Mucosa of stomach (tissue), 1 donor: Measurements from ENCODE around the gene PHF21A.
"Not testable (repeated sequence)": the region's sequence is repeated elsewhere in the genome, so short reads cannot be mapped to it uniquely, and the experiment has no call there.

Source experiments
- H3K27me3 ChIP-seq: one replicate; pipeline ENCODE4 v1.7.0; 2013; ENCODE audit warnings: mild to moderate bottlenecking, low read length; ENCODE audit not compliant: control insufficient read depth, insufficient read depth
- H3K36me3 ChIP-seq: one replicate; pipeline ENCODE4 v1.7.0; 2013; ENCODE audit warnings: low read length; ENCODE audit not compliant: control insufficient read depth, insufficient read depth
- H3K4me1 ChIP-seq: one replicate; pipeline ENCODE4 v1.7.0; 2013; ENCODE audit warnings: mild to moderate bottlenecking, low read length; ENCODE audit not compliant: control insufficient read depth, insufficient read depth
- H3K4me3 ChIP-seq: one replicate; pipeline ENCODE4 v1.7.0; 2013; ENCODE audit warnings: low read length
- H3K9ac ChIP-seq: one replicate; pipeline ENCODE4 v1.7.0; 2013; ENCODE audit warnings: mild to moderate bottlenecking, low read length, moderate library complexity
- H3K9me3 ChIP-seq: one replicate; pipeline ENCODE4 v1.7.0; 2013; ENCODE audit warnings: mild to moderate bottlenecking, low read length, moderate library complexity; ENCODE audit not compliant: control insufficient read depth
- donor health status: Pancreatic carcinoma.

PHF21A gene

DNA sequence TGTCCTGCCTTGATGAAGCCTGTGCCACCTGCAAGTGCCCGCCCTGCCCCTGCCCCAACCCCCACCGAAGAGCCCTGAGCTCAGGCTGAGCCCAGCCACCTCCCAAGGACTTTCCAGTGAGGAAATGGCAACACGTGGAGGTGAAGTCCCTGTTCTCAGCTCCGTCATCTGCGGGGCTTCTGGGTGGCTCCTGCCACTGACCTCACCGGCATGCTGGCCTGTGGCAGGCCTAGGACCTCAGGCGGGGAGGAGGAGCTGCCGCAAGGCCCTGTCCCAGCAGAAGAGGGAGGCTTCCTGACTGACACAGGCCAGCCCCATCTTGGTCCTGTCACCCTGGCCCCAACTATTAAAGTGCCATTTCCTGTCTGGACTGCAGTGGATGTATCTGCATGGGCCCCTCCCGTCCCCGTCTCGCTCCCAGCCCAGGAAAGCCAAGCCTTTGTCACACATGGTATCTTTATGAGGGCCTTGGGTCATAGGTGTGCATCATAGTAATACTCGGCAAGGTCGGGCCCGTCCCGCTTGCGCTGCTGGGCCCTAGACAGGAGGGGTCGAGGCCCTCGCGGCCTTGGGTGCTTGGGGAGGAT, 215.1 kb downstream of the PHF21A start:
- H3K27me3 ChIP-seq = peaks cover 2% of the 10 kb centered on the region
- no peak overlapping the region for H3K4me3 ChIP-seq
- peaks cover 17% of the 10 kb centered on the region for H3K4me1 ChIP-seq
- no peaks in the 10 kb centered on the region for H3K9me3 ChIP-seq
- H3K9ac ChIP-seq = no peak overlapping the region
- H3K36me3 ChIP-seq = no peaks in the 10 kb centered on the region

DNA sequence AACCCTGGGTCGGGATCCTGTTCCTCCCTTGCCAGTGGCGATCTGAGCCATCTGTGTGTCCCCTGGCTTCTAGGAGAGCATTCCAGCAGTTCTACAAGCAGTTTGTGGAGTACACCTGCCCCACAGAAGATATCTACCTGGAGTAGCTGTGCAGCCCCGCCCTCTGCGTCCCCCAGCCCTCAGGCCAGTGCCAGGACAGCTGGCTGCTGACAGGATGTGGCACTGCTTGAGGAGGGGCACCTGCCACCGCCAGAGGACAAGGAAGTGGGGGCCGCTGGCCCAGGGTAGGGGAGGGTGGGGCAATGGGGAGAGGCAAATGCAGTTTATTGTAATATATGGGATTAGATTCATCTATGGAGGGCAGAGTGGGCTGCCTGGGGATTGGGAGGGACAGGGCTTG, 215.7 kb downstream of the PHF21A start:
- not testable (repeated sequence) for H3K9me3 ChIP-seq, H3K36me3 ChIP-seq, H3K27me3 ChIP-seq, H3K9ac ChIP-seq, H3K4me3 ChIP-seq
- peaks cover 17% of the 10 kb centered on the region for H3K4me1 ChIP-seq

DNA sequence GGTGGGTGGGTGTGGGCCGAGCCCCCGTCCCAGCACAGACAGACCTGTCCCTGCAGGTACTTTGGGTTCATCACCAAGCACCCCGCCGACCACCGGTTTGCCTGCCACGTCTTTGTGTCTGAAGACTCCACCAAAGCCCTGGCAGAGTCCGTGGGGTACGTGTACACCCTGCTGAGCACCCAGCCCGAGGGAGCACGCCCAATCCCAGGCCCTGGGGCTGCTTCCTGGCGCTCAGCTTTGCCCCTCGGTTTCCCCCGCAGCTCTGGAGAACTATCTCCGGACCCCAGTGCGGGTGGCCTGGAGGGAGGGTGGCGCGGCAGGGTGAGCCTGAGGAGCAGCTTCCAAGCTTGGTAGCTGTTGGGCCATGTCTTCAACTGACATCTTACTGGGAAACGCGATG, 216.2 kb downstream of the PHF21A start:
- Histone ChIP-seq H3K36me3 (no peaks in the 10 kb centered on the region), H3K9me3 (no peaks in the 10 kb centered on the region), H3K9ac (no peak overlapping the region)

DNA sequence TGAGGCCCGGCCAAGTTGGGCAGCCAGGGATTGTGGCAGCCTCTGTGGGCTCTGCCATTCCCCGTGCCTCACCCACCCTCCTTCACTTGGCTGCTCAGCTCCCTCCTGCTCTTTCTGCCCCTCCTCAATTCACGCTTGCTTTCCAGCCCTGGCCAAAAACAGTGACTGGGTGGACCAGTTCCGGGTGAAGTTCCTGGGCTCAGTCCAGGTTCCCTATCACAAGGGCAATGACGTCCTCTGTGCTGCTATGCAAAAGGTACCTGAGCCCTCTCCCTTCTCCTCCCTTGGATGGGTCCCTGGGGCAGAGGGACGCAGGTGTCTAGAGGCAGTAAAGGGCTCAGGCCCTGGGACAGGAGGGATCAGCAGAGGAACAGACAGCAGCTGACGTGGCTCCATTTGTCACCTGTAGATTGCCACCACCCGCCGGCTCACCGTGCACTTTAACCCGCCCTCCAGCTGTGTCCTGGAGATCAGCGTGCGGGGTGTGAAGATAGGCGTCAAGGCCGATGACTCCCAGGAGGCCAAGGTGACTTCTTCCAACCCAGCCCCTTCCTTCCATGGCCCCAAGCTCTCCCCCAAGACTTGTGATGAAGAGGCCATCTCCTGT, 216.8 kb downstream of the PHF21A start:
- Histone ChIP-seq H3K27me3 (peaks cover 12% of the 10 kb centered on the region), H3K9me3 (no peaks in the 10 kb centered on the region), H3K4me3 (no peak overlapping the region), H3K4me1 (peaks cover 18% of the 10 kb centered on the region), H3K9ac (no peak overlapping the region), H3K36me3 (no peaks in the 10 kb centered on the region)

More for the DNA sequence above, 216.2 kb downstream of the PHF21A start:
- Histone ChIP-seq H3K4me1 (peaks cover 17% of the 10 kb centered on the region), H3K4me3 (no peak overlapping the region), H3K27me3 (peaks cover 11% of the 10 kb centered on the region)

DNA sequence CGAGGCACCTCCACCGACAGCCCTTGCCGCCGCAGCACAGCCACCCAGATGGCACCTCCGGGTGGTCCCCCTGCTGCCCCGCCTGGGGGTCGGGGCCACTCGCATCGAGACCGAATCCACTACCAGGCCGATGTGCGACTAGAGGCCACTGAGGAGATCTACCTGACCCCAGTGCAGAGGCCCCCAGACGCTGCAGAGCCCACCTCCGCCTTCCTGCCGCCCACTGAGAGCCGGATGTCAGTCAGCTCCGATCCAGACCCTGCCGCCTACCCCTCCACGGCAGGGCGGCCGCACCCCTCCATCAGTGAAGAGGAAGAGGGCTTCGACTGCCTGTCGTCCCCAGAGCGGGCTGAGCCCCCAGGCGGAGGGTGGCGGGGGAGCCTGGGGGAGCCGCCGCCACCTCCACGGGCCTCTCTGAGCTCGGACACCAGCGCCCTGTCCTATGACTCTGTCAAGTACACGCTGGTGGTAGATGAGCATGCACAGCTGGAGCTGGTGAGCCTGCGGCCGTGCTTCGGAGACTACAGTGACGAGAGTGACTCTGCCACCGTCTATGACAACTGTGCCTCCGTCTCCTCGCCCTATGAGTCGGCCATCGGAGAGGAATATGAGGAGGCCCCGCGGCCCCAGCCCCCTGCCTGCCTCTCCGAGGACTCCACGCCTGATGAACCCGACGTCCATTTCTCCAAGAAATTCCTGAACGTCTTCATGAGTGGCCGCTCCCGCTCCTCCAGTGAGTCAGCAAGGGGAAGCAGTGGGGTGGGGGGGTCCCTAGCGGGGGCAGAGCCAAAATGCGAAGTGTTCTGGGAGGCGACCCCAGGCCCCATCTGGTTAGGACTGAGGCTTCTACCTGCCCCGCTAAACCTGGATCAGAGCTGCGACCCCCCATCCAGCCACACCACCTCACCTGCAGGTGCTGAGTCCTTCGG, 218.5 kb downstream of the PHF21A start:
- Histone ChIP-seq H3K4me3 (no peak overlapping the region), H3K36me3 (no peaks in the 10 kb centered on the region), H3K9ac (no peak overlapping the region), H3K9me3 (no peaks in the 10 kb centered on the region), H3K4me1 (peaks cover 24% of the 10 kb centered on the region), H3K27me3 (peaks cover 20% of the 10 kb centered on the region)

DNA sequence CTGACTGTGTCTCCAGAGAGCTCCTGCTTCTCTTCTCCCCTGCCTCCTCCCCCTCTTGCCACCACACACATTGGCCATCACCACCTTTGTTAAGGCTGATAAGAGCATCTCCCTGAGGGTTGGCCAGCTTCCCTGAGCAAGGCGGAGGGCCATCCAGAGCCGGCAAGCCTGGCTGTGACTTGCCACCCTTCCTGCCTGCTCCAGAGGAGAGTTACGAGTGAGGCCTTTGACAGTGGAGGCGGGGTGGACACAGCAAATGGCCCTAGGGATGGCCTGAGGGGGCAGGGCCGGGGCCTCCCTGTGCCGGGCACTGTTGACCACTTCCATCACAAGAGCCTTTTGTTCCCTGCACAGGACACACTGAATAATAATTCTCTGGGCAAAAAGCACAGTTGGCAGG, 219.6 kb downstream of the PHF21A start:
- Histone ChIP-seq H3K27me3 (peaks cover 24% of the 10 kb centered on the region), H3K4me3 (no peak overlapping the region), H3K4me1 (peaks cover 24% of the 10 kb centered on the region), H3K9ac (no peak overlapping the region), H3K36me3 (no peaks in the 10 kb centered on the region), H3K9me3 (no peaks in the 10 kb centered on the region)

DNA sequence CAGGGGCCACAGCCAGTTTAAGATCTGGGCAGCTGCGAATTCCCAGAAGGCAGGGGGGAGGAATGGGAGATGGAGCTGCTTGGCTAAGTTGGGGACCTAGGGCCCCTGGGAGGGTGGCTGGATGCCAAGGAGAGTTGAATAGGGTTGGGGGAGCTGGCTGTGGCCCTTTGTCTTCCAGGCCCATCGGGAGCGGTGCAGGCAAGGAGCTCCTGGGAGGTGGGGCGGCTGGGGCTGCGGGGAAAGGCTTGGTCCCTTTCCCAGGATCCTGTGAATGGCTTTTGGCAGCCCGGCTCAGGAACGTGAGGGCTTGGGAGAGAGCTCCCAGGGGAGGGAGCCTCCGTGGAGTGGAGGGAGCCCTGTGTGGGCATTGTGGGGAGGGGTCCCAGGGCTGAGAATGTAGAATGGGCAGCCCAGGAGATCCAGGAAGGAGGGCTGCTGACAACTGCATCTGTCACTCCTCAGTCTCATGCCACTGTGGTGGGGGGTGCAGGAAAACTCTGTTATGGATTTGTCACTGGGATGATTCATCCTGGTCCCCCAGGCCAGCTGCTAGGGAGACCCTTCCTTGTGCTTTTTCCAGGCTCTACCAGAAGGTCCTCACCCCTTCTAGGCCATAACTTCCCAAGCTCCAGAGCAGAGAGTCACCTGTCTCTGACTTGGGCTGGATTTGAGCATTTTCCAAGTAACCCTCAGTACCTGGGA, 220.2 kb downstream of the PHF21A start:
- Histone ChIP-seq H3K9me3 (no peaks in the 10 kb centered on the region), H3K27me3 (peaks cover 29% of the 10 kb centered on the region), H3K4me3 (no peak overlapping the region), H3K9ac (no peak overlapping the region), H3K36me3 (no peaks in the 10 kb centered on the region), H3K4me1 (peaks cover 24% of the 10 kb centered on the region)

DNA sequence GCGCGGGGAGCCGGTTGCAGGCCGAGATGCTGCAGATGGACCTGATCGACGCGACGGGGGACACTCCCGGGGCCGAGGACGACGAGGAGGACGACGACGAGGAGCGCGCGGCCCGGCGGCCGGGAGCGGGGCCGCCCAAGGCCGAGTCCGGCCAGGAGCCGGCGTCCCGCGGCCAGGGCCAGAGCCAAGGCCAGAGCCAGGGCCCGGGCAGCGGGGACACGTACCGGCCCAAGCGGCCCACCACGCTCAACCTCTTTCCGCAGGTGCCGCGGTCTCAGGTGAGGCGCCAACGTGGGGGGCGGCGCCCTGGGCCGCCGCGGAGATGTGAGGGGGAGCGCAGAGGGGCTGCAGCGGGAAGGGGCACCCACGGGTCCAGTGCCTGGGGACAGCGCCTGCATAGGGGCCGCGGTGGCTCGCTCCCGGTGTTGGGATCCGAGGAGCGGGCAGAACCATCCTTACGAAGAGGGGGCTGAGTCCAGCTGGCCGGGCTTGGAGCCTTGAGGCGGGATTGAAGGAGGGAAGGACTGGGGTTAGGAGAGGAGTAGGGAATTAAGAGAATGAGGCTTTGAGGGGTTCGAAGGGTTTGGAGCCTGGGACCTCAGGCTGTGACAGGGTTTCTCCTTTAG, 221.0 kb downstream of the PHF21A start:
- H3K27me3 ChIP-seq = peaks cover 33% of the 10 kb centered on the region
- not testable (repeated sequence) for H3K9me3 ChIP-seq, H3K4me3 ChIP-seq, H3K9ac ChIP-seq, H3K36me3 ChIP-seq
- peaks cover 21% of the 10 kb centered on the region for H3K4me1 ChIP-seq

DNA sequence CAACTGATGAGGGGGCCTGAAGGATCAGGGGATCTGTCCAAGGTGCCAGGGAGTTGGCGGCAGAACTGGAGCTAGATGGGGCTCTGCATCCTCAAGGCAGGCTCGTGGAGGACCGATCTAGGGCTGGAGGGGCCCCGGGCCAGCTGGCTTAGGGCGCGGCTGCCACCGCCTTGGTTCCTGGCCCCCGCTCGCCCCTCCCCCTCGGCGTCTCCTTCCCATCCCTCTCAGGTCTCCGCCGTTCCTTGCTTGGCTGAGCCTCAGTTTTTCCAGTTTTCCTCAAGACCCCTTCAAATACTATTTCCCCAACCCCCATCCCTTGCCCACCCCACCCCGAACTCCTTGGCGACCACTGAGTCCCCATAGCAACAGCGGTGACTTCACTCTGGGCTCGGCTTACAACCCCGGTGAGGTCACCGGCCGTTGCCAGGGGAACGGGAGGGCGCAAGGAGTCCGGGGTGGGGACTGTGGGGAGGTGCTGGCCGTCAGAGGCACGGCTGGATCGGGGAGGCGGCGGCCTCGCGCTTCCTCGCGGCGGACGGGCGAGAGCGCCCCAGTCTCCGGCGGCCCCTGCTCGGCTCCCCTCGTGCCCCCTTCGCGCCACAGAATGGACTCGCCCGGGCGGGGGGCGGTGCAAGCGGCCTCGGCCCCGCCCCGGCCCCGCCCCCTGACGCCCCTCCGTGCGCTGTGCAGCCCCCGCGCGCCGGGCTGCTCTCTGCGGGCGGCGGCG, 221.6 kb downstream of the PHF21A start:
- no peaks in the 10 kb centered on the region for H3K36me3 ChIP-seq

DNA sequence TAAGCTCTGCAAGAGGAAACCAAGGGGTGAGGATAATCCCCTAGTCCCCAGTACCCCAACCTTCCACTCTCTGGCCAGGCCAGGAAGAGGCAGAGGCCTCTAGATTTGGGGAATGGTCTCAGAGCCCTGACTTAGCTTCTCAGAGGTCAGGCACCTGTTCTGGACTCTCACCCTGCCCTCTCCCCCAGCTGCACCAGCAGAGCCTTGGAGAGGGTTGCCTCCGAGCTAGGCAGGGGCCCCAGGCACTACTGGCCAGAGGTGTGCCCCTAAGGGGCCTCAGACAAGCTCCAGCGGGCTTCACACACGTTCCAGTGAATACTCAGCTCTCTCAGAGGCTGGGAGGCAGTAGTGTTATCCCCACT, 222.2 kb downstream of the PHF21A start:
- Histone ChIP-seq H3K4me1 (peaks cover 12% of the 10 kb centered on the region), H3K36me3 (no peaks in the 10 kb centered on the region), H3K4me3 (no peak overlapping the region), H3K9me3 (no peaks in the 10 kb centered on the region), H3K27me3 (peaks cover 38% of the 10 kb centered on the region), H3K9ac (peak overlapping the region; percentile 39)

More for the DNA sequence above, 221.6 kb downstream of the PHF21A start:
- no peak overlapping the region for H3K4me3 ChIP-seq
- H3K9me3 ChIP-seq = no peaks in the 10 kb centered on the region
- peak overlapping the region; percentile 39 for H3K9ac ChIP-seq
- peaks cover 33% of the 10 kb centered on the region for H3K27me3 ChIP-seq
- peaks cover 17% of the 10 kb centered on the region for H3K4me1 ChIP-seq

DNA sequence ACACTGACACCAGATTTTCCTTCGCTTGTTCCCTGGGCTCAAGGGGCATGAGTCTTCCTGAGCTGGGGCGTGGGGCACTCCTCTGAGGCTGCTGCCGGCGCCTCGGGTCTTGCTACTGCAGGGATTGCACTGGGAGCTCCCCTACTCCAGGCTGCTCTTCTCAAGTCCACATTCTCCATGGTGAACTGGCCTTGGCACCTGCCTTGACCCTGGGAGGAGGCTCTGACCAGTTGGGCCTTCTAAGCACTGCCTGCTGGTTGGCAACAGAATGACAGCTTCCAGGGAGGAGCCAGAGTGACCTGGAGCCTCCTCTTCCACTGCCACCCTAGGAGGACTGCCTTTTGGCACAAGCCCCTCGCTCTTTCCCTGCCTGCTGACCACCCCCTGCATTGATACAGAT, 223.7 kb downstream of the PHF21A start:
- H3K9me3 ChIP-seq = no peaks in the 10 kb centered on the region
- H3K9ac ChIP-seq = no peak overlapping the region
- H3K27me3 ChIP-seq = peaks cover 38% of the 10 kb centered on the region
- no peaks in the 10 kb centered on the region for H3K36me3 ChIP-seq
- no peak overlapping the region for H3K4me3 ChIP-seq
- peaks cover 10% of the 10 kb centered on the region for H3K4me1 ChIP-seq
